NCI-H2196 (cell line): ENCODE results near the gene MEDAG.
"Not testable (repeated sequence)": the region's sequence is repeated elsewhere in the genome, so short reads cannot be mapped to it uniquely, and the experiment has no call there.

Experiments
- DNase-seq: peaks from one replicate; lab custom pipeline; 2025; ENCODE audit not compliant: unreplicated experiment; lab: John Stamatoyannopoulos, UW

MEDAG gene

DNA sequence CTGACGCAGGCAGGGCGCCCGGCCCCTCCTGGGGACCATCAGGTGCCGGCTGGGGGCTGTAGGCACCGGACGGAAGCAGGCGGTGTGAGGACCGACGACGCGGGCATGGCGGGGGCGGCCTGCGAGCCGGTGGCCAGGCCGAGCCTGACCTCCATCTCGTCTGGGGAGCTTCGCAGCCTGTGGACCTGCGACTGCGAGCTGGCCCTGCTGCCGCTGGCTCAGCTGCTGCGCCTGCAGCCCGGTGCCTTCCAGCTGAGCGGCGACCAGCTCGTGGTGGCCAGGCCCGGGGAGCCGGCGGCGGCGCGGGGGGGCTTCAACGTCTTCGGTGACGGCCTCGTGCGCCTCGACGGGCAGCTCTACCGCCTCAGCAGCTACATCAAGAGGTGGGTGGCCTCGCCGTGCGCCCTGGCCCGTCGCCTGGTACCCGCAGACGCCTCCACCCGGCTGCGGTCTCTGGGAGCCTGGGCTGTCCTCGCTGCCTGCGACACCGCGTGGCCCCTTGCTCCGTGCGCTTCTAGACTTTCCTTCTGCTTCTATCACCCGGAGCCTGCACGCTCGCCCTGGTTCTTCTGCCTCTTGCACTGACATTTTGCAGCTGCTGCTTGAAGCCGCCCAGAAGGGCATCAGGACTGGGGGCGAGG lies 460 bp downstream of the MEDAG start:
- DNase-seq: no peak

DNA sequence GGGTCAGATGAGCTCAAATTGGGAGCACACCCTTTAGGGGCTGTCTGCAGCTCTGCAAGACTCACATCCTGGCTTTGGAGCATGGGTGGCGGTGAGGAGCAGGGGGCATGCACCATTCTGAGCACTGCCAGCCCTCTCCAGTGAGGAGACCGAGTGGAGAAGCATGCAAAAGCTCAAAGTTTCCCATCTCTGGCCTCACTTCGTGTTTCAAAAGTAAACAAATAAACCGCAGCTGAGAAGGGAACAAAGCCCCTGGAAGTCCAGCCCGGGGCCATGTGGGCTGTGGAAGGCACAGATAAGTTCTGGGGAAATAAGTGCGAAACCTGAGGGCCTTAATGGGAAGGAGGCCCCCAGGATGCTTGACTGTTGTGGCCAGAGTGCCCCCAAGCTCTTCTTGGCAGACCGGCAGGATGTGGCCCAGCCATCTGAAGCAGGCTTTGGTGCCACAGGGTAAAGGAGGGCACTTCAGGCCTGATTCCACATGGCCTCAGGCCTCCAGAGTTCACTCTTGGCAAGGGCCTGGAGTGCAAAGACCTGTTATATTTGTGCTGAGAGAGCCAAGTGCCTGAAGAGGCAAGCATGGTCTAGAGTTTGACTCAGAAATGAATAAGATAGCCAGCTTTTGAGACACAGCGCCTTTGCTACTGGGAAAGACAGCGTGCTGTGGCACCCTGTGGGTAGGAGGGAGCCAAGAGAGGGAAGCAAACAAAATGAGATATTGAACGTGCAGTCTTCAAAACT lies 1.2 kb downstream of the MEDAG start:
- peak; percentile 5 for DNase-seq

DNA sequence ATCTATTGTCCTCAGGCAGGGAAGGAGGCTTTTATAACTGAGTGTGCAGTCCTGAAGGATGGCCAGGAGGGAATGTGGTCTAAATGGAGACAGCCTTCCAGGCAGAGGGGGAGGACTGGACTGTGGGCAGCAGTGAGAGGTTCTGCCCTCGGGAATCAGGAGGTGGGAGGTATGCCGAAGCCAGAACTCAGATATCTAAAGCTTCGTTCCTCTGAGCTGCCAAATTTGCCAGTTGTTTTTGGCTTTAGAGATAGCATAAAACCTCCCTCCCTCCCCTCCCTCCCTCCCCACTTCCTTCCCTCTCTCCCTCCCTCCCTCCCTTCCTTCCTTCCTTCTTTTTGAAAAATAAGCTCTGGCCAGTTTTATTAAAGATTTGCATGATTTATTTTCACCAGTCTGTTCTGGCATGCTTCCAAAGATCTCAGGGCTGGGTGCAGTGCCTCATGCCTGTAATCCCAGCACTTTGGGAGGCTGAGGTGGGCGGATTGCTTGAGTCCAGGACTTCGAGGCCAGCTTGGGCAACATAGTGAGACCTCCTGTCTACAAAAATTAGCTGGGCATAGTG lies 2.4 kb downstream of the MEDAG start:
- DNase-seq: no peak

DNA sequence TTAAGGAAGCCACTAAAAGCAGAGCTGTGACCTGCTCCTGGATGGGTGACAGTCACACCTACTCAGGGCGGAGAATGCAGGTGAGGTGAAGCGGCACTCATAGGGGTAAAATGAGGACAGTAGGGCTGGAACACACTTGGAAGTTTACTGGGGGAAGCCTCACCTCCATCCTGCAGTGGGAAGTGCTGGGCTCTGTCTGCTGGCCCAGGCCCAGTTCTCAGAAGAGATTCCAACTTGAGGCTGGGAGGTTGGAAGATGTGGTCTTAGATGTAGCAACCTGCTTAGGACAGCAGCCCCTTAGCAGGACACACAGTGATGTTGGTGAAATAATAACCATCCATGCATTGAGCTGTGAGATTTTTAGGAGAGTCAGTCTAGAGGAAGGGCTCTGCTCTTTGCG lies 4.6 kb downstream of the MEDAG start:
- DNase-seq: no peak

- no peak for DNase-seq
These were observed 9.8 kb downstream of the MEDAG start for GRCh38 chr13:30915691-30916541.

DNA sequence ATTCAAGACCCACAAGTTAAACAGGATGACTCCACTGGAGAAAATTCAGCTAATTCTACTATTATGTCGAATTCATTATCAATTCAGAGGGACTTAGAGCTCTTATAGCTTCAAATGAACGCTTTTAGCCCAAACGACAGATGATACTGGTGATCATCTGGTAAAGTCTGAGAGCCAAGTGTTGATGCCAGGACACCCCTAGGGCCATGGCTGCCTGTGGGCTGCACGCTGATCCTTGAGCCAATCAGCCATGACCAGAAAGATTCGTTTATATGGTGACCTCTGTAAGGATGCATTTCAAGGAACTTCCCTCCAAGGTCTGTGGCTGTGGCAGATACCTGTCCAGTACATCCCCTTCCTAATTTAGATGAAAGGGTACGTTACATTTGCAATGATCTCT lies 10.9 kb downstream of the MEDAG start:
- DNase-seq: no peak

DNA sequence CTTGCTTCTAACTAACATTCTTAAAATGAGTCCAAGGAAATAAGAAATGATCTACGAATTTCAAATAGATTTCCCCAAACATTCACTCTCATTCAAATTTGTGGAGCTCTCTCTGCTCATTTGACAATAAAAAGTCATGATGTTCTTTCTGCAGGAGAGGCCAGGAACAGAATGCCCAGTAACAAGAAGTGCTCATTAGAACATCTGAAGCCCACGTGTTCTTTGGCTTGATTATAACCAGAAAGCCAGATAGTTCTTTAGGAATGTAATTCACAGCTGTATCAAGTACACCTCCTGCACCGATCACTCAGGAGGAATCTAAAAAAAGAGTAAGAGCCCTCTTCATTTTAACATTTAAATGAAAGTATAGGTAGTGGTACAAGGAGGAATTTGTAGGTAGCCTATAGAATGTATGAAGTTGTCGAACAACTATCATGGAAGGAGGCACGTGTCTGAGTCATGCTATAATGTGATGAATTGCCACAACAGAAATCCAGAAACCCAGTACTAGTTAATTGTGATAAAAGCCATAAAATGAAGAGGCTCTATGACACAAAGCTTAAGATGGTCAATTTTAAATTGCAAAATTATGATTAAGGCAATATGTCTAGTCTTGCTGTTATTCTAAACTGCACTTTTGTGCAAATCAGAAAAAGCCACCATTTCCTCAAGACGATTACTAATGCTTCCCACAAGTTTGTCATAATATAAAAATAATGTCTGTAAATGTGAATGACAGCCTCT lies 12.8 kb downstream of the MEDAG start:
- no peak for DNase-seq

DNA sequence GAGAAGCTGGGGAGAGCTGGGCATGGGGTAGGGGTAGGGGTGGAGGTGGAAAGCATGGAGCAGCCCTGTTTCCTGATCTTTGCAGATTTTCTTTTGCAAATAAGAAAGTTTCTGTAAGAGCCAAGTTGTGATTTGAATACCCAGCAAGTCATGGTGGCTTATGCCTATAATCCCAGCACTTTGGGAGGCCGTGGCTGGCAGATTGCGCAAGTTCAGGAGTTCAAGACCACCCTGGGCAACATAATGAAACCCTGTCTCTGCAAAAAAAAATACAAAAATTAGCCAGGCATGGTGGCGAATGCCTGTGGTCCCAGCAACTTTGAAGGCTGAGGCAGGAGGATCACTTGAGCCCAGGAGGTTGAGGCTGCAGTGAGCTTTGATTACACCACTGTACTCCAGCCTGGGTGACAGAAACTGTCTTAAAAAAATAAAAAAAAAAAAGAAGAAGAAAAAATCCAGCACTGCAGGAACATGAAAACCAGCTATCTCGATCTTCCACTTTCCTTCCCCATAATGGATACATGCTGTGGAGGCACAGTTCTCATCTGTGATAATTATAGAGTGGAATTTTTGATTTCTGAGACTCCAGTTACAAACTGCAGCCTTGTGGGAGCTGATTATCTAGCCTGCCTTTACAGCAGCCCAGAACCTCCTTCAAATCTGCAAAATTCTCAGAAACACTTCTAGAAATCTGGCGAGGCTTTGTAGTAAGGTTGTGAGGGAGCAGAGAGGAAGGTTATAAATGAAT lies 14.3 kb downstream of the MEDAG start:
- no peak for DNase-seq

DNA sequence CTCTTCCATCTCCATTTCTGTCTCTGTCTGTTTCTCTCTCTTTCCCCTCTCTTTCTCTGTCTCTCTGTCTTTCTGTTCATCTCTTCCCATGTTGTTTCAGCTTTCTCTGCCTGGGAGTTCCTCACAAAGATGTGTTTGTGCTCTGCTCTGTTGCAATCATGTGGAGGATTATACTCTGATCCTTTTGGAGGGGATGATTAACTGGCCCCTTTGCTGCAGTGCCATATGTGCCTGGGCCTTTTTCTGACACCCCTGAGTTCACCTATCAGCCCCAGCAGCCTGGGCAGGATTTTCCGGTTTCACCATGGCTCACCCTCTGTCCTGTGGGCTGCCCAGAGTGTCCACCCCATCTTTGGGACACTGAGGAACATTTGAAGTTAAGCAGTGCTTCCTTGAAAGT lies 17.3 kb downstream of the MEDAG start:
- DNase-seq: no peak

DNA sequence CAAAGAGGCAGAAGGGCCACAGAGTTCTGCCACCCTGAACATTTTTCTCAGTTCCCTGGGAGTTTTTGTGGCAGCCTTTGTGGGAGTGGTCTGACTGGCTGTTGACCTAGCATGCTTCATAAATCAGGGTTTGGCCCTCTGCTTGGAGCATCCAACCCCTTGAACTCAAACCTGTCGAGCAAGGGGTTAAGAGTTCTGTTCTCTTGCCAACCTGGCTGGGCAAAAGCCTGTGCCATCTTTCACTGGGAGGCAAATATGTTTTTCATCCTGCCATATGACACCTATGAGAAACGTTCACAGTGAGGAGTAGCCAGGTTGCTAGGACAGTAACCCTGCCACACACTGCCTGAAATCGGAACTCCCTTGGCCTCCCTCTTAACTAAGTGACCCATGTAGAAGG lies 18.6 kb downstream of the MEDAG start:
- DNase-seq: peak; percentile 3

GRCh38 chr13:30925429-30925828 lies 19.4 kb downstream of the MEDAG start:
- DNase-seq: no peak

DNA sequence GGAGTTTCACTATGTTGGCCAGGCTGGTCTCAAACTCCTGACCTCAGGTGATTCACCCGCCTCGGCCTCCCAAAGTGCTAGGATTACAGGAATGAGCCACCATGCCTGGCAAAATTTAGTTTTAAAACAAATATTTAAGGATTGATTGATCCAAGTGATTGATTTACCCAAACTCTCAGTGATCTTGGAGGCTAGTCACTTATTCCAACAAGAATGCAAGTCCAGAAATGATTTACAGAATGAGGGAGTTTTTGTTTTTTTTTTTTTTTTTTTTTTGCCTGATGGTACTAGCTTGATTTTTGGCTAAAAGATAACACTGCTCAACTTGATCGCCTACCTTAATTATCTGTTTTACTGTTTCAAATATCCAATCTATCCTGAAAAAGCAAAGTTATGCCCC lies 20.7 kb downstream of the MEDAG start:
- DNase-seq: no peak

- DNase-seq: not testable (repeated sequence)
These were observed 21.1 kb downstream of the MEDAG start for GRCh38 chr13:30927188-30927587.

DNA sequence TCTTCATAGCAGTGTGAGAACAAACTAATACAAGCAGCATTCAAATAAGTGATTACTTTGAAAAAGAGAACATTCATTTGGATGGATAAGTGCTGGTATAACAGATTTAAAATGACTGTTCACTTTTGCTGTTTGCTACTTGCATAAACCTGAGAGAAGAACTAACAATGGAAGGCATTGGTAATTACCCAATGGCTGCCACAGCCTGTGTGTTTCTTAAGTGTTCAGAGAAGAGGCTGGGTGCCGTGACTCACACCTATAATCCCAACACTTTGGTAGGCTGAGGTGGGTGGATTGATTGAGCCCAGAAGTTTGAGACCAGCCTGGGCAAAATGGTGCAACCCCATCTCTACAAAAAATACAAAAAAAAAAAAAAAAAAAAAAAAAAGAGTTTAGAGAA lies 21.5 kb downstream of the MEDAG start:
- DNase-seq: no peak

DNA sequence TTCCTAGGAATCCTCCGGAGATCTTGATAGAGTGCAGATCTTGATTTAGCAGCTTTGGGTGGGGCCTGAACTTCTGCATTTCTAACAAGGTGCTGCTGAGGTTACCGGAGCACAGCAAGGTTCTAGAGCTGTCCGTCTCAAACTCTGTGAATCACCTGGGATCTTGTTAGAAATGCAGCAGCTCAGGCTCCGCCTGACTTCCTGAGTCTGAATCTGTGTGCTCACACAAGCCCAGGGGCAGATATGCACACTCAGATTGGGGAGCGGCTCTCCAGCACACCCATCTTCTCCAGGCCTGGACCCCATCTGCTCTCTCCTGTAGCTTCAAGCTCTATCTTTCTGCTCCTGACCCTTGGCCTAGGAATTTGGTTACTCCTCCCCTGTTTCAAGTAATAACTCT lies 22.9 kb downstream of the MEDAG start:
- DNase-seq: no peak

GRCh38 chr13:30932481-30933353 lies 26.6 kb downstream of the MEDAG start, which contains the start of gene TEX26:
Gene TEX26 (plus strand): TSS chr13:30932656. CDS start chr13:30932716, 60 bp downstream.
- no peak for DNase-seq

GRCh38 chr13:30933354-30933670 lies 27.2 kb downstream of the MEDAG start:
- no peak for DNase-seq

DNA sequence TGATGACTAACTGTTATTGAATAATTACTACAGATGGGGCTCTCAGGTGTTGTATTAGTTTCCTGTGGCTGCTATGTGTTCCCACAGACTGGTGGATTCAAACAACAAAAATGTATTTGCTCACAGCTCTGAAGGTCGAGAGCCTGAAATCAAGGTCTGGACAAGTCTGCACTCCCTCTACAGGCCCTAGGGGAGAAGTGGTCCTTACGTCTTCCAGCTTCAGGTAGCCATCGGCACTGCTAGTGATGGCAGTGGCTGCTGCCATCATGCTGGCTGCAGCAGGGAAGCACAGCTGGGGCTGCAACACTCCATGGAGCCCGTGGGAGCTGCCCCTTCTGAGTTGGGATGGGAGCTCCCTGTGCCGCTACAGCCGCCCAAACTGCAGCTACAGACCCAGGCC lies 28.3 kb downstream of the MEDAG start:
- no peak for DNase-seq

GRCh38 chr13:30934803-30935202 lies 28.7 kb downstream of the MEDAG start:
- no peak for DNase-seq
